HAP-1 (cell line): ENCODE measurements around the gene RRP1.
"Not testable (repeated sequence)": the region's sequence is repeated elsewhere in the genome, so short reads cannot be mapped to it uniquely, and the experiment has no call there.

Experiments used
- DNase-seq, 2 experiments: peaks; one replicate each; pipeline ENCODE4 v3.0.0-alpha.2; 2016 to 2020; ENCODE audit warnings: low spot score in 2 of 2
- H3K27me3 ChIP-seq: fragments of 250-450 bp; sonication (Bioruptor Pico); 2 replicates; pipeline ENCODE4 v1.5.1; 2020; ENCODE audit warnings: low read depth, mild to moderate bottlenecking, moderate library complexity
- H3K36me3 ChIP-seq: fragments of 250-450 bp; sonication (Bioruptor Pico); replicated peaks from 2 replicates; pipeline ENCODE4 v1.5.1; 2020; ENCODE audit warnings: mild to moderate bottlenecking
- H3K4me1 ChIP-seq: fragments of 250-450 bp; sonication (Bioruptor Pico); 2 replicates; pipeline ENCODE4 v1.5.1; 2020; ENCODE audit warnings: mild to moderate bottlenecking
- H3K4me3 ChIP-seq: fragments of 250-450 bp; sonication (Bioruptor Pico); 2 replicates; pipeline ENCODE4 v1.5.1; 2020; ENCODE audit warnings: mild to moderate bottlenecking, moderate library complexity
- H3K9me3 ChIP-seq: fragments of 250-450 bp; sonication (Bioruptor Pico); 2 replicates; pipeline ENCODE4 v1.5.1; 2020; ENCODE audit warnings: mild to moderate bottlenecking, moderate library complexity
- in situ Hi-C: fragments of 300-500 bp; cut with MboI; formaldehyde crosslinking; loops from 3 replicates; pipeline ENCODE4 v1.14.3; 2020; ENCODE audit warnings: low sequenced_read_pairs, inconsistent platforms, mixed read lengths

Gene RRP1

GRCh38 chr21:43815107-43815613 lies 25.8 kb downstream of the RRP1 start:
- in situ Hi-C loops, result no loop called here
- Histone ChIP-seq H3K9me3 (no peaks in the 10 kb centered on the region), H3K36me3 (no peaks in the 10 kb centered on the region), H3K27me3 (no peaks in the 10 kb centered on the region), H3K4me3 (no peak overlapping the region), H3K4me1 (peaks cover 2% of the 10 kb centered on the region; the same call in 1 of the 2 replicates)
- DNase-seq, result no peak

GRCh38 chr21:43815991-43816390 lies 26.6 kb downstream of the RRP1 start:
- H3K4me3 ChIP-seq, result no peak overlapping the region
- H3K9me3 ChIP-seq, result no peaks in the 10 kb centered on the region
- peaks cover under 1% of the 10 kb centered on the region; the same call in 1 of the 2 replicates for H3K4me1 ChIP-seq
- no peaks in the 10 kb centered on the region for H3K27me3 ChIP-seq
- no peak for DNase-seq
- in situ Hi-C loops, result no loop called here
- H3K36me3 ChIP-seq, result no peaks in the 10 kb centered on the region

- in situ Hi-C loops, result no loop called here
These were observed 27.3 kb downstream of the RRP1 start for GRCh38 chr21:43816611-43817071.

GRCh38 chr21:43817157-43818086 lies 28.0 kb downstream of the RRP1 start:
- H3K4me1 ChIP-seq, result no peaks in the 10 kb centered on the region
- H3K9me3 ChIP-seq, result no peaks in the 10 kb centered on the region
- no peak overlapping the region for H3K4me3 ChIP-seq
- DNase-seq, result no peak
- in situ Hi-C loops, result no loop called here
- H3K27me3 ChIP-seq, result no peaks in the 10 kb centered on the region
- H3K36me3 ChIP-seq, result no peaks in the 10 kb centered on the region

More at GRCh38 chr21:43816611-43817071, 27.3 kb downstream of the RRP1 start:
- Histone ChIP-seq H3K36me3 (no peaks in the 10 kb centered on the region), H3K9me3 (no peaks in the 10 kb centered on the region), H3K4me1 (no peaks in the 10 kb centered on the region), H3K4me3 (no peak overlapping the region), H3K27me3 (no peaks in the 10 kb centered on the region)
- DNase-seq, result no peak

GRCh38 chr21:43818685-43819084 lies 29.3 kb downstream of the RRP1 start:
- no peak for DNase-seq
- Histone ChIP-seq H3K9me3 (no peaks in the 10 kb centered on the region), H3K36me3 (no peaks in the 10 kb centered on the region), H3K27me3 (no peaks in the 10 kb centered on the region), H3K4me1 (no peaks in the 10 kb centered on the region), H3K4me3 (no peak overlapping the region)
- in situ Hi-C loops, result no loop called here

- no peaks in the 10 kb centered on the region for H3K9me3 ChIP-seq
- no peaks in the 10 kb centered on the region for H3K4me1 ChIP-seq
- no peak for DNase-seq
- no peaks in the 10 kb centered on the region for H3K36me3 ChIP-seq
- in situ Hi-C loops, result loop anchor here (10.0 kb wide), 1 partner anchor 125 kb away; no protein-coding TSS in a partner anchor
- H3K27me3 ChIP-seq, result no peaks in the 10 kb centered on the region
- no peak overlapping the region for H3K4me3 ChIP-seq
These were observed 30.4 kb downstream of the RRP1 start for GRCh38 chr21:43819511-43820405.

GRCh38 chr21:43820466-43820865 lies 31.1 kb downstream of the RRP1 start:
- no peaks in the 10 kb centered on the region for H3K9me3 ChIP-seq
- in situ Hi-C loops, result loop anchor here (10.0 kb wide), 1 partner anchor 124 kb away; no protein-coding TSS in a partner anchor
- DNase-seq, result no peak
- no peaks in the 10 kb centered on the region for H3K4me1 ChIP-seq
- H3K36me3 ChIP-seq, result no peaks in the 10 kb centered on the region
- H3K4me3 ChIP-seq, result no peak overlapping the region
- H3K27me3 ChIP-seq, result no peaks in the 10 kb centered on the region

- DNase-seq, H3K4me1 ChIP-seq: not testable (repeated sequence)
- in situ Hi-C loops, result loop anchor here (10.0 kb wide), 1 partner anchor 123 kb away; no protein-coding TSS in a partner anchor
These were observed 32.8 kb downstream of the RRP1 start for GRCh38 chr21:43822166-43822565.

GRCh38 chr21:43822741-43823140 lies 33.4 kb downstream of the RRP1 start:
- not testable (repeated sequence) for H3K36me3 ChIP-seq, H3K9me3 ChIP-seq, H3K4me1 ChIP-seq, H3K4me3 ChIP-seq, H3K27me3 ChIP-seq, DNase-seq
- in situ Hi-C loops, result loop anchor here (10.0 kb wide), 1 partner anchor 122 kb away; no protein-coding TSS in a partner anchor

More at GRCh38 chr21:43822166-43822565, 32.8 kb downstream of the RRP1 start:
- not testable (repeated sequence) for H3K27me3 ChIP-seq, H3K4me3 ChIP-seq, H3K36me3 ChIP-seq, H3K9me3 ChIP-seq

- Histone ChIP-seq H3K36me3 (no peaks in the 10 kb centered on the region), H3K4me1 (no peaks in the 10 kb centered on the region), H3K27me3 (no peaks in the 10 kb centered on the region), H3K4me3 (no peak overlapping the region), H3K9me3 (no peaks in the 10 kb centered on the region)
- in situ Hi-C loops, result loop anchor here (10.0 kb wide), 1 partner anchor 120 kb away; no protein-coding TSS in a partner anchor
- no peak for DNase-seq
These were observed 35.2 kb downstream of the RRP1 start for GRCh38 chr21:43824333-43825241.

- Histone ChIP-seq H3K4me3 (no peak overlapping the region), H3K9me3 (no peaks in the 10 kb centered on the region), H3K27me3 (no peaks in the 10 kb centered on the region), H3K36me3 (no peaks in the 10 kb centered on the region), H3K4me1 (no peaks in the 10 kb centered on the region)
- no peak for DNase-seq
- in situ Hi-C loops, result loop anchor here (10.0 kb wide), 1 partner anchor 119 kb away; no protein-coding TSS in a partner anchor
These were observed 36.0 kb downstream of the RRP1 start for GRCh38 chr21:43825242-43825935.

- Histone ChIP-seq H3K4me1 (no peaks in the 10 kb centered on the region), H3K27me3 (no peaks in the 10 kb centered on the region), H3K9me3 (no peaks in the 10 kb centered on the region), H3K4me3 (no peak overlapping the region), H3K36me3 (no peaks in the 10 kb centered on the region)
- in situ Hi-C loops, result loop anchor here (10.0 kb wide), 1 partner anchor 119 kb away; no protein-coding TSS in a partner anchor
- DNase-seq, result no peak
These were observed 36.7 kb downstream of the RRP1 start for GRCh38 chr21:43825936-43826622.
